GM12878 (cell line): ENCODE measurements around the gene DMXL1. TPM values are rescaled to one million over a fixed set of nuclear protein-coding genes. Genes with fewer than 3 reads are reported as not detected.

Source experiments
- BCLAF1 ChIP-seq: fragments of 450-650 bp; IDR thresholded peaks from 2 replicates; pipeline ENCODE4 v1.6.1; 2017; ENCODE audit warnings: antibody characterized with exemption, mild to moderate bottlenecking, moderate library complexity
- CEBPZ ChIP-seq: fragments of 150-350 bp; IDR thresholded peaks from 2 replicates; pipeline ENCODE4 v1.6.1; 2016; ENCODE audit warnings: low read depth, low read length
- KAT2A ChIP-seq: conservative IDR thresholded peaks from 2 replicates; pipeline ENCODE4 v1.6.1; 2011; ENCODE audit warnings: low read depth, low read length; ENCODE audit not compliant: control insufficient read depth
- LARP7 ChIP-seq: fragments of 450-650 bp; IDR thresholded peaks from 2 replicates; pipeline ENCODE4 v1.6.1; 2017; ENCODE audit warnings: mild to moderate bottlenecking
- RAD21 ChIP-seq: IDR thresholded peaks from 2 replicates; pipeline ENCODE4 v1.6.1; 2011; ENCODE audit warnings: mild to moderate bottlenecking, low read depth, low read length, moderate library complexity; ENCODE audit not compliant: insufficient read depth
- polyA plus RNA-seq, 11 experiments: library from polyadenylated mRNA; depleted of rRNA in 4 of 11; unstranded in 6 of 11; stranded (reverse) in 5 of 11; fragments of >200 nt; fragmentation: Nextera tagmentation in 4 of 11; fragmentation: Illumina TruSeq in 1 of 11; extraction: Ambion mirVana in 4 of 11; extraction: Trizol in 1 of 11; gene quantifications; 1 replicate in 1 of 11; 2 replicates in 10 of 11; pipeline versions ENCODE4 v1.2.1 to v1.2.3, GENCODE V29; 2011 to 2016; ENCODE audit warnings: inconsistent platforms in 2 of 11, missing spikeins in 2 of 11, low read depth in 1 of 11
- total RNA-seq, 4 experiments: library from RNA; depleted of rRNA in 3 of 4; stranded (reverse); fragments of >200 nt in 3 of 4; fragmentation: Illumina TruSeq in 1 of 4; extraction: Trizol in 1 of 4; gene quantifications; 2 replicates each; pipeline versions ENCODE4 v1.2.1 to v1.2.3, GENCODE V29; 2013 to 2021

The DMXL1 gene
- total and polyA plus RNA-seq, 10 of the 15 experiments (the other 5 are each of a cell fraction or from before 2014, with no cell fraction given) = 9.1 to 67.7 (median 34.1) TPM

GRCh38 chr5:119031011-119031886 lies 39.6 kb upstream of the DMXL1 start (continued):
- TF ChIP-seq CEBPZ (no peak), BCLAF1 (no peak), LARP7 (no peak), RAD21 (0 out of 2 replicates have a peak, but pooled peaks have one; percentile 9), KAT2A (no peak)
